GM18867 (cell line): ENCODE data around the gene KLHL29.

ENCODE experiments used
- ATAC-seq: cut with Tn5 transposase; IDR thresholded peaks from one replicate; pipeline ENCODE4 v1.9.1; 2021; ENCODE audit warnings: mild to moderate bottlenecking, moderate library complexity; ENCODE audit not compliant: unreplicated experiment

KLHL29 gene

GRCh38 chr2:23420840-23421476, 36.0 kb downstream of the KLHL29 start:
- no peak for ATAC-seq

GRCh38 chr2:23422089-23423061, 37.4 kb downstream of the KLHL29 start:
- ATAC-seq, result no peak

GRCh38 chr2:23423062-23423872, 38.3 kb downstream of the KLHL29 start:
- ATAC-seq, result no peak

GRCh38 chr2:23423873-23424680, 39.1 kb downstream of the KLHL29 start:
- ATAC-seq, result peak; percentile 53

GRCh38 chr2:23425338-23425871, 40.4 kb downstream of the KLHL29 start:
- no peak for ATAC-seq

GRCh38 chr2:23425885-23426262, 40.9 kb downstream of the KLHL29 start:
- ATAC-seq, result no peak

- ATAC-seq, result no peak
Observed at GRCh38 chr2:23426263-23426905, 41.4 kb downstream of the KLHL29 start.

GRCh38 chr2:23427350-23427749, 42.4 kb downstream of the KLHL29 start:
- no peak for ATAC-seq

- ATAC-seq, result no peak
Observed at GRCh38 chr2:23427976-23428375, 43.0 kb downstream of the KLHL29 start.

- ATAC-seq, result no peak
Observed at GRCh38 chr2:23429036-23429435, 44.1 kb downstream of the KLHL29 start.

- no peak for ATAC-seq
Observed at GRCh38 chr2:23430263-23430662, 45.3 kb downstream of the KLHL29 start.

GRCh38 chr2:23432531-23432930, 47.6 kb downstream of the KLHL29 start:
- ATAC-seq, result no peak

GRCh38 chr2:23433282-23433681, 48.3 kb downstream of the KLHL29 start:
- ATAC-seq, result no peak

GRCh38 chr2:23434721-23435121, 49.7 kb downstream of the KLHL29 start:
- ATAC-seq, result no peak

- ATAC-seq, result no peak
Observed at GRCh38 chr2:23435250-23436035, 50.5 kb downstream of the KLHL29 start.

- ATAC-seq, result no peak
Observed at GRCh38 chr2:23436346-23437098, 51.5 kb downstream of the KLHL29 start.

- no peak for ATAC-seq
Observed at GRCh38 chr2:23441414-23441813, 56.4 kb downstream of the KLHL29 start.

- peak; percentile 50 for ATAC-seq
Observed at GRCh38 chr2:23445450-23445868, 60.5 kb downstream of the KLHL29 start.
